MCF 10A (cell line): Measurements from ENCODE around the gene HERC2. TPM values are rescaled to one million over a fixed set of nuclear protein-coding genes. Genes with fewer than 3 reads are reported as not detected.

Source experiments
- BruUV-seq: library from RNA; stranded (reverse); fragments of 400-500 nt; replicated peaks from 2 replicates; lab custom pipeline; 2021; lab: Mats Ljungman, UMichigan
- CTCF ChIA-PET: fragments of 300-600 bp; sonication (Branson Sonifier 250); formaldehyde crosslinking; extraction: SDS; loops from one replicate; lab custom pipeline; 2021; ENCODE audit warnings: antibody characterized with exemption, inconsistent platforms; lab: Yijun Ruan, JAX
- POLR2A ChIA-PET: fragments of 300-600, 350-650 bp; sonication (Branson Sonifier 250); formaldehyde crosslinking; extraction: SDS; loops from one replicate; lab custom pipeline; 2020; ENCODE audit warnings: antibody characterized with exemption, inconsistent platforms; lab: Yijun Ruan, JAX
- DNase-seq: peaks from one replicate; pipeline ENCODE4 v3.0.0-alpha.2; 2018; ENCODE audit not compliant: unreplicated experiment
- H3K27ac Mint-ChIP-seq: one replicate; pipeline ENCODE4 v1.8.0; 2022; ENCODE audit warnings: mild to moderate bottlenecking, low read depth, mixed read lengths; ENCODE audit not compliant: unreplicated experiment
- H3K27me3 Mint-ChIP-seq: one replicate; pipeline ENCODE4 v1.8.0; 2022; ENCODE audit warnings: mixed read lengths; ENCODE audit not compliant: insufficient read depth, unreplicated experiment
- H3K36me3 Mint-ChIP-seq: one replicate; pipeline ENCODE4 v1.8.0; 2022; ENCODE audit warnings: mild to moderate bottlenecking, moderate library complexity, mixed read lengths; ENCODE audit not compliant: insufficient read depth, unreplicated experiment
- H3K4me1 Mint-ChIP-seq: one replicate; pipeline ENCODE4 v1.8.0; 2022; ENCODE audit warnings: mixed read lengths; ENCODE audit not compliant: insufficient read depth, unreplicated experiment
- H3K4me3 Mint-ChIP-seq: one replicate; pipeline ENCODE4 v1.8.0; 2022; ENCODE audit warnings: mild to moderate bottlenecking, moderate library complexity, mixed read lengths; ENCODE audit not compliant: unreplicated experiment
- H3K9me3 Mint-ChIP-seq: one replicate; pipeline ENCODE4 v1.8.0; 2022; ENCODE audit warnings: mixed read lengths; ENCODE audit not compliant: unreplicated experiment
- intact Hi-C: fragments of 100-400 bp; cut with micrococcal nuclease; formaldehyde crosslinking; loops from 2 replicates; pipeline ENCODE4 v1.14.1; 2022
- total RNA-seq: library from RNA; stranded (reverse); gene quantifications from 2 replicates; pipeline ENCODE4 v1.2.3, GENCODE V29; 2022
- TF ChIP-seq, protein P1 (sequence below): fragments of 200-600 bp; IDR thresholded peaks from one replicate; pipeline ENCODE4 v1.8.0; 2022; ENCODE audit warnings: antibody characterized with exemption, mild to moderate bottlenecking; ENCODE audit not compliant: unreplicated experiment

The HERC2 gene
- total RNA-seq, 1 experiment from 2014 or later: 65.2 TPM

DNA sequence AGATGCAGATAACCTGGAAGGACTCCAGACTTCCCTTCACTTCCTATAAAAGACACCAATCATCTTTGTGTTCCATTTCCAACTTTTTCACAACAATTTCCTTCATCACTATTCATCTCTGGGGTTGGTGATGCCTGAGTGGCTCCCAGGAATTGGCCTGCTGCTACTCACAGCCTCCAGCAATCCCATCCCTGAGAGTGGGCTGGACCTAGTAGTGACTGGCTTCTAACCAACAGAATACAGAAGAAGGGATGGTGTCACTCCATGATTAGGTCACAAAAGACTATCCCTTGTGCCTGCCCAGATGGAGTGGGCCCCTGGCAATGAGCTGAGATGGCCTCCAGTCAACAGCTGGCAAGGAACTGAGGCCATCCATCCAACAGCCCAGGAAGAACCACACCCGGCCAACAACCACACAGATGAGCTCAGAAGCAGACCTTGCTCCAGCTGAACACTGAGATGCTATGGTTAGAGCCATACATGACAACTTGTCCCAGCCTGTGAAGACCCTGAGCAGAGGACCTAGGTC, 243.7 kb downstream of the HERC2 start:
- Mint-ChIP-seq H3K27me3 (no peaks in the 10 kb centered on the region), H3K27ac (no peak overlapping the region), H3K4me1 (no peaks in the 10 kb centered on the region), H3K9me3 (peaks cover 19% of the 10 kb centered on the region), H3K4me3 (no peak overlapping the region), H3K36me3 (no peaks in the 10 kb centered on the region)
- ChIA-PET CTCF (no interaction called here), POLR2A (no interaction called here)
- intact Hi-C loops: no loop called here
- TF ChIP-seq, protein P1, sequence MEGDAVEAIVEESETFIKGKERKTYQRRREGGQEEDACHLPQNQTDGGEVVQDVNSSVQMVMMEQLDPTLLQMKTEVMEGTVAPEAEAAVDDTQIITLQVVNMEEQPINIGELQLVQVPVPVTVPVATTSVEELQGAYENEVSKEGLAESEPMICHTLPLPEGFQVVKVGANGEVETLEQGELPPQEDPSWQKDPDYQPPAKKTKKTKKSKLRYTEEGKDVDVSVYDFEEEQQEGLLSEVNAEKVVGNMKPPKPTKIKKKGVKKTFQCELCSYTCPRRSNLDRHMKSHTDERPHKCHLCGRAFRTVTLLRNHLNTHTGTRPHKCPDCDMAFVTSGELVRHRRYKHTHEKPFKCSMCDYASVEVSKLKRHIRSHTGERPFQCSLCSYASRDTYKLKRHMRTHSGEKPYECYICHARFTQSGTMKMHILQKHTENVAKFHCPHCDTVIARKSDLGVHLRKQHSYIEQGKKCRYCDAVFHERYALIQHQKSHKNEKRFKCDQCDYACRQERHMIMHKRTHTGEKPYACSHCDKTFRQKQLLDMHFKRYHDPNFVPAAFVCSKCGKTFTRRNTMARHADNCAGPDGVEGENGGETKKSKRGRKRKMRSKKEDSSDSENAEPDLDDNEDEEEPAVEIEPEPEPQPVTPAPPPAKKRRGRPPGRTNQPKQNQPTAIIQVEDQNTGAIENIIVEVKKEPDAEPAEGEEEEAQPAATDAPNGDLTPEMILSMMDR: no peak
- no peak for DNase-seq
- no TSS peak for BruUV-seq

DNA sequence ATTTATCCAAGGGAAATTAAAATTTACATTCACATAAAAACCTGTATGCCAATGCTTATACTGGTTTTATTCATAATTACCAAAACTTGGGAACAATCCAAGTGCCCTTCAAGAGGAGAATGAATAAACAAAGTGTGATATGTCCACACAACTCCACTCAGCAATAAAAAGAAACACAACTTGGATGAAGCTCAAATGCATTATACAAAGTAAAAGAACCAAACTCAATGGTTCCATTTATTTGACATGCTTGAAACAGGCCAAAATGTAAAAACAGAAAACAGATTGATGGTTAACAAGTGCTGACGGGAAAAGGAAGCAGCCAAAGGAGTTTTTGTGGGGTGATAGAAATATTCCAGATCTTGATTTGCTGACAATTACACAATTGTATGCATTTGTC, 246.4 kb downstream of the HERC2 start:
- no peaks in the 10 kb centered on the region for H3K36me3 Mint-ChIP-seq
- TF ChIP-seq, protein P1: no peak
- no peaks in the 10 kb centered on the region for H3K27me3 Mint-ChIP-seq
- CTCF ChIA-PET: no interaction called here
- H3K4me3 Mint-ChIP-seq: no peak overlapping the region
- H3K9me3 Mint-ChIP-seq: peaks cover 30% of the 10 kb centered on the region
- no TSS peak for BruUV-seq
- H3K4me1 Mint-ChIP-seq: no peaks in the 10 kb centered on the region
- POLR2A ChIA-PET: no interaction called here
- intact Hi-C loops: no loop called here
- no peak for DNase-seq
- H3K27ac Mint-ChIP-seq: no peak overlapping the region

DNA sequence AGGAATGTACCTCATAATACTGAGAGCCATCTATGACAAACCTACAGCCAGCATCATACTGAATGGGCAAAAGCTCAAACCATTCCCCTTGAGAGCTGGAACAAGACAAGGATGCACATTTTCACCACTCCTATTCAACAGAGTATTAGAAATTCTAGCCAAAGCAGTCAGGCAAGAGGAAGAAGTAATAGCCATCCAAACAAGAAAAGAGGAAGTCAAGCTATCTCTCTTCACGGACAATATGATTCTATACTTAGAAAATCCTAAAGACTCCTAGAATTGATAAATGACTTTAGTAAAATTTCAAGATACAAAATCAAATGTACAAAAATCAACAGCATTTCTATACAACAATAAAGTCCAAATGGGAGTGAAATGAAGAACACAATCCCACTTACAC, 253.0 kb downstream of the HERC2 start:
- no peaks in the 10 kb centered on the region for H3K4me1 Mint-ChIP-seq
- H3K36me3 Mint-ChIP-seq: no peaks in the 10 kb centered on the region
- DNase-seq: no peak
- no peak overlapping the region for H3K4me3 Mint-ChIP-seq
- no peak overlapping the region for H3K27ac Mint-ChIP-seq
- no peaks in the 10 kb centered on the region for H3K27me3 Mint-ChIP-seq
- peaks cover 40% of the 10 kb centered on the region for H3K9me3 Mint-ChIP-seq
- no TSS peak for BruUV-seq
- POLR2A ChIA-PET: no interaction called here
- TF ChIP-seq, protein P1: no peak
- intact Hi-C loops: no loop called here
- CTCF ChIA-PET: interaction anchor here (0.6 kb wide), 1 partner anchor 17 kb away, joined by 3 read pairs; no protein-coding TSS in a partner anchor

DNA sequence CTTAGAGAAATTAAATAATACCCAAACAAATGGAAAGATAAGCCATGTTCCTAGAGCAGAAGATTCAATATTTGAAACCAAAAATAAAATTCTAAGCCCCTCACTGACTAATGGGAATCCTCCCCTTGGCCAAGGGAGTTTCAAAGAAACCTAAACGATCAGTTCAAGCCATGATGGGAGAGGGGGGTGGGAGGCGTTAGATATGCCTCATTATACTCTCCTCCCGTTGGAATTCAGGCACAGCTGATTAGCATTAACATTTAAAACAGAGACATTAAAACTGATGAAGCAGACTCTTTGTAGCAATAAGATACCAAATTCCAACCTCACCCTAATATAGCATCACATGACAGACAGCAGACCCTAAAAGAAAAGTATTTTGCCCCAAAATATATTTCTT, 255.7 kb downstream of the HERC2 start:
- Mint-ChIP-seq H3K4me1 (no peaks in the 10 kb centered on the region), H3K9me3 (peaks cover 35% of the 10 kb centered on the region), H3K4me3 (no peak overlapping the region), H3K27ac (no peak overlapping the region), H3K27me3 (no peaks in the 10 kb centered on the region), H3K36me3 (no peaks in the 10 kb centered on the region)
- DNase-seq: no peak
- no TSS peak for BruUV-seq
- POLR2A ChIA-PET: no interaction called here
- intact Hi-C loops: no loop called here
- CTCF ChIA-PET: no interaction called here
- TF ChIP-seq, protein P1: no peak

Other genes starting within 250 kb of the HERC2 start
- gene OCA2, start 222.9 kb downstream of the HERC2 start, total RNA-seq: not detected in 2 replicates
- not detected in 2 replicates for gene GOLGA6L24, start 35.9 kb upstream of the HERC2 start, total RNA-seq
- gene GOLGA8F, start 56.5 kb upstream of the HERC2 start, total RNA-seq: 0.15 TPM in 1 of 2 replicates, not detected in the other
- 0.09 TPM in 1 of 2 replicates, not detected in the other for gene GOLGA8G, start 210.8 kb upstream of the HERC2 start, total RNA-seq
- not detected in 2 replicates for gene GOLGA6L25, start 231.4 kb upstream of the HERC2 start, total RNA-seq